Stimulated activated CD4-positive, alpha-beta T cell treated with anti-CD3 and anti-CD28 coated beads, Interleukin-1b, Interleukin-23, amount 100 ng/mL, for 48 hours (primary cell): Measurements from ENCODE around the gene GALE.
"Not testable (repeated sequence)": the region's sequence is repeated elsewhere in the genome, so short reads cannot be mapped to it uniquely, and the experiment has no call there.

ENCODE experiments used
- DNase-seq: peaks from one replicate; pipeline ENCODE4 v3.0.0-alpha.2; 2020

The GALE gene

GRCh38 chr1:23807453-23807852 lies 6.9 kb upstream of the GALE start:
- no peak for DNase-seq

- DNase-seq: no peak
Measured at GRCh38 chr1:23806280-23806679, 5.7 kb upstream of the GALE start.

GRCh38 chr1:23805025-23805424 lies 4.5 kb upstream of the GALE start:
- DNase-seq: no peak

- DNase-seq: no peak
Measured at GRCh38 chr1:23804183-23804835, 3.8 kb upstream of the GALE start.

- no peak for DNase-seq
Measured at GRCh38 chr1:23803674-23804073, 3.1 kb upstream of the GALE start.

- DNase-seq: not testable (repeated sequence)
Measured at GRCh38 chr1:23802809-23803342, 2.3 kb upstream of the GALE start.

- no peak for DNase-seq
Measured at GRCh38 chr1:23801876-23802275, 1.3 kb upstream of the GALE start.

GRCh38 chr1:23801338-23801748 lies 789 bp upstream of the GALE start:
- no peak for DNase-seq

GRCh38 chr1:23799570-23800399 lies 769 bp downstream of the GALE start:
- peak; percentile 34 for DNase-seq

- DNase-seq: no peak
Measured at GRCh38 chr1:23799255-23799569, 1.3 kb downstream of the GALE start.

- DNase-seq: no peak
Measured at GRCh38 chr1:23798662-23799142, 1.9 kb downstream of the GALE start.

GRCh38 chr1:23797478-23798448 lies 2.8 kb downstream of the GALE start:
- DNase-seq: no peak

- DNase-seq: no peak
Measured at GRCh38 chr1:23796466-23797271, 3.9 kb downstream of the GALE start.

GRCh38 chr1:23795676-23796465 lies 4.7 kb downstream of the GALE start:
- no peak for DNase-seq

- not testable (repeated sequence) for DNase-seq
Measured at GRCh38 chr1:23794732-23795182, 5.8 kb downstream of the GALE start.

- no peak for DNase-seq
Measured at GRCh38 chr1:23793861-23794731, 6.5 kb downstream of the GALE start.

GRCh38 chr1:23793018-23793781 lies 7.4 kb downstream of the GALE start:
- peak; percentile 32 for DNase-seq

- DNase-seq: no peak
Measured at GRCh38 chr1:23792151-23792945, 8.2 kb downstream of the GALE start.
